Peyer's patch (tissue), 4 donors: ENCODE data around the gene CLPTM1L. TPM values are rescaled to one million over a fixed set of nuclear protein-coding genes. Genes with fewer than 3 reads are reported as not detected.

Experiments
- DNase-seq, 3 donors: peaks; one replicate each; pipeline ENCODE4 v3.0.0-alpha.2; 2017 to 2019
- H3K27ac ChIP-seq, 4 donors: fragments of 200-600 bp; sonication (generic); one replicate each; pipeline ENCODE4 v1.5.1; 2016 to 2019
- H3K27me3 ChIP-seq, 2 donors: fragments of 200-600 bp; sonication (generic); one replicate each; pipeline ENCODE4 v1.5.1; 2019
- H3K36me3 ChIP-seq, 3 donors: fragments of 200-600 bp; sonication (generic); one replicate each; pipeline ENCODE4 v1.5.1; 2016 to 2019
- H3K4me1 ChIP-seq, 4 donors: fragments of 200-600 bp; sonication (generic); one replicate each; pipeline ENCODE4 v1.5.1; 2016 to 2019
- H3K4me3 ChIP-seq, 4 donors: fragments of 200-600 bp; sonication (generic); 1 replicate in 3 of 4; 2 replicates in 1 of 4; pipeline ENCODE4 v1.5.1; 2016 to 2019; ENCODE audit warnings: mild to moderate bottlenecking in 1 of 4
- H3K9me3 ChIP-seq, 4 donors: fragments of 200-600 bp; sonication (generic); one replicate each; pipeline ENCODE4 v1.5.1; 2016 to 2019; ENCODE audit warnings: mild to moderate bottlenecking in 1 of 4
- POLR2A ChIP-seq, 2 donors: fragments of 450-650 bp; IDR thresholded peaks; one replicate each; pipeline ENCODE4 v1.5.1; 2017; ENCODE audit warnings: antibody characterized with exemption in 2 of 2, mild to moderate bottlenecking in 2 of 2, moderate library complexity in 2 of 2
- total RNA-seq, 4 donors: library from RNA; depleted of rRNA; stranded (reverse); fragments of >200 nt; gene quantifications; one replicate each; pipeline ENCODE4 v1.1.0, GENCODE V29; 2016
- TF ChIP-seq, protein P1 (sequence below), 6 experiments: fragments of 450-650 bp in 4 of 6; fragments of 200-600 bp in 2 of 6; sonication (generic) in 1 of 6; IDR thresholded peaks; one replicate each; pipeline ENCODE4 v1.5.1; 2017 to 2019; ENCODE audit warnings: antibody characterized with exemption in 6 of 6, mild to moderate bottlenecking in 3 of 6, moderate library complexity in 1 of 6

The CLPTM1L gene
- total RNA-seq, 4 donors from 2014 or later = 115 to 209 (median 143) TPM

DNA sequence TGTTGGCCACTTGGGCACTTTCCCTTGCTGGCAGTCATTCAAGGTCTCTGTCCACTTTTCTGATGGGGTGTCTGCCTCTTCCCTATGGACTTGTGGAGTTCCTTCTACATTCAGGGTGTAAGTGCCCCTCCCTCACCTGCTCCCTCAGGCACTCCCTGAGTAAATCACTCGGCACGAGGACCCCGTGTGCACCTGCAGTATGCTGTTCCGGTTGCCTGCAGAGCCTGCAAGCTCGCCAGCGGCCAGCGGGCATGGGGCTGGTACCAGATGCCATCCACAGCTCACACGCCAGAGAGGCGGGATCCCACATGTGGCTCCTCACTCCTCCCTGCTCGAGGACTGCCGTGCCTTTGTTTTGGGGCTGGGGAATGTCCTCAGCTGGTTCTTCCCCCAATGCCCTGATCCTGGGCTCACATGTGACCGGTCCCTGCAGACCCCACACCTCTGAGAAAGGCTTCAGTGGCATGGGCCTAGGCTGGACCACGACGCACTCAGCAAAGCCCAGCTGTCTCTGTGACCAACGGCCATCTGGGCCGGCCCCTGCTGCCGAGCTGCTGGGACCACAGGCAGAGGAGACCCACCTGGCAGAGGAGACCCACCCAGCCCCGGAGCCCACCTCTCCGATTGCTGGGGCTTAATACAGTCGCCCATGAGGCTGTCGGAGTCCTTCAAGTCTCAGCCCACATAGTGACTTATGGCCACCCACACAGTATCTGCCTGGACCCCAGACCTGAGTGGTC is 46.1 kb upstream of the CLPTM1L start:
- peaks cover 0 to 10% (median 2%) of the 10 kb centered on the region in 4 donors for H3K4me1 ChIP-seq
- no peaks in the 10 kb centered on the region for H3K27me3 ChIP-seq
- no peak for TF ChIP-seq POLR2A (IDR thresholded peaks at IDR 0.05)
- H3K9me3 ChIP-seq = no peaks in the 10 kb centered on the region
- no peak for DNase-seq
- H3K36me3 ChIP-seq = no peaks in the 10 kb centered on the region
- H3K4me3 ChIP-seq = no peak overlapping the region
- H3K27ac ChIP-seq = no peak overlapping the region

GRCh38 chr5:1390333-1390732 is 45.4 kb upstream of the CLPTM1L start:
- no peaks in the 10 kb centered on the region for H3K9me3 ChIP-seq
- peaks cover under 1 to 10% (median 4%) of the 10 kb centered on the region in 4 donors for H3K4me1 ChIP-seq
- no peaks in the 10 kb centered on the region for H3K36me3 ChIP-seq
- H3K27me3 ChIP-seq = no peaks in the 10 kb centered on the region
- TF ChIP-seq, protein P1, sequence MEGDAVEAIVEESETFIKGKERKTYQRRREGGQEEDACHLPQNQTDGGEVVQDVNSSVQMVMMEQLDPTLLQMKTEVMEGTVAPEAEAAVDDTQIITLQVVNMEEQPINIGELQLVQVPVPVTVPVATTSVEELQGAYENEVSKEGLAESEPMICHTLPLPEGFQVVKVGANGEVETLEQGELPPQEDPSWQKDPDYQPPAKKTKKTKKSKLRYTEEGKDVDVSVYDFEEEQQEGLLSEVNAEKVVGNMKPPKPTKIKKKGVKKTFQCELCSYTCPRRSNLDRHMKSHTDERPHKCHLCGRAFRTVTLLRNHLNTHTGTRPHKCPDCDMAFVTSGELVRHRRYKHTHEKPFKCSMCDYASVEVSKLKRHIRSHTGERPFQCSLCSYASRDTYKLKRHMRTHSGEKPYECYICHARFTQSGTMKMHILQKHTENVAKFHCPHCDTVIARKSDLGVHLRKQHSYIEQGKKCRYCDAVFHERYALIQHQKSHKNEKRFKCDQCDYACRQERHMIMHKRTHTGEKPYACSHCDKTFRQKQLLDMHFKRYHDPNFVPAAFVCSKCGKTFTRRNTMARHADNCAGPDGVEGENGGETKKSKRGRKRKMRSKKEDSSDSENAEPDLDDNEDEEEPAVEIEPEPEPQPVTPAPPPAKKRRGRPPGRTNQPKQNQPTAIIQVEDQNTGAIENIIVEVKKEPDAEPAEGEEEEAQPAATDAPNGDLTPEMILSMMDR (IDR thresholded peaks at IDR 0.05) = no peak
- no peak for TF ChIP-seq POLR2A (IDR thresholded peaks at IDR 0.05)
- no peak overlapping the region for H3K4me3 ChIP-seq
- H3K27ac ChIP-seq = no peak overlapping the region
- no peak for DNase-seq

DNA sequence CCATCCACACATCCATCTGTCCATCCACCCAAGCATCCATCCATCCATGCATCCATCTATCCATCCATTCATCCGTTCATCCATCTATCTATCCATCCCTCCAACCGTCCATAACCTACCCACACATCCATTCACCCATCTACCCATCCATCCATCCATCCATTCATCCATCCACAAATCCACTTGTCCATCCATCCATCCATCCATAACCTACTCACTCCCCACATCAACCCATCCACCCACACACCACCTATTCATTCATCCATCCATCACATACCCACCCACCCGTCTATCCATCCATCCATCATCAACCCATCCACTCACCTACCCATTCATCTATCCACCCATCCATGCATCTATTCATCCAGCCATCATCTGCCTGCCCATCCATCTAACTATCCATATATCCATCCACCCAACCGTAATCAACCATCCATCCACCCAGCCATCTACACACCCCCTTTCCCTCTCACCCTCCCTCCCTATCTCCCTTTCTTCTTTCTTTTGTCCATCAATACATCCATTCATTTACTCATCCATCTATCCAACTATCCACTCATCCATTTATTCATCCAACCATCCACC is 43.6 kb upstream of the CLPTM1L start:
- Histone ChIP-seq H3K4me1 (peaks cover 3 to 10% (median 6%) of the 10 kb centered on the region in 4 donors), H3K27ac (no peak overlapping the region), H3K36me3 (no peaks in the 10 kb centered on the region), H3K4me3 (no peak overlapping the region), H3K9me3 (no peaks in the 10 kb centered on the region), H3K27me3 (no peaks in the 10 kb centered on the region)
- no peak for DNase-seq
- TF ChIP-seq, protein P1 (IDR thresholded peaks at IDR 0.05) = no peak
- TF ChIP-seq POLR2A (IDR thresholded peaks at IDR 0.05) = no peak

DNA sequence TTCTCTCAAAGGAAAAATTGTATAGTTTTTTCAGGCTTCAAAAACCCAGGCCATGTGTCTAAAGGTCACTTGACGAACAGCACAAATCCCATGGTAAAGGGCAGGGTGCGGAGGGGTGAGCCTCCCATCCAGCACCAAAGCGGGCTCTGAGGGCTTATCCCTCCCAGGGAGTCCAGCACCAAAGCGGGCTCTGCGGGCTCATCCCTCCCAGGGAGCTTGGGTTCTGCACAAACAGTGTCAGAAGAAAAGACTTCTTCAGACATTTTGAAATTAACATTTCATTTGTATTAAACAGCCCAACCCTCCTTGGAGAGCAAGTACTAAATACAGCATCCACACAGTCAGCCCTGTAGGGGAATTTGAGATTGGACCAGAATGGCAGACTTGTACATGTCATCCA is 43.0 kb upstream of the CLPTM1L start:
- no peaks in the 10 kb centered on the region for H3K27me3 ChIP-seq
- no peak for TF ChIP-seq POLR2A (IDR thresholded peaks at IDR 0.05)
- TF ChIP-seq, protein P1 (IDR thresholded peaks at IDR 0.05) = no peak
- no peak overlapping the region for H3K4me3 ChIP-seq
- H3K36me3 ChIP-seq = no peaks in the 10 kb centered on the region
- peaks cover 3 to 10% (median 6%) of the 10 kb centered on the region in 4 donors for H3K4me1 ChIP-seq
- no peaks in the 10 kb centered on the region for H3K9me3 ChIP-seq
- no peak for DNase-seq
- no peak overlapping the region for H3K27ac ChIP-seq

- Histone ChIP-seq H3K27ac (peak overlapping the region in 3 of 4 donors; percentile 89 to 96 (median 96)), H3K27me3 (no peaks in the 10 kb centered on the region), H3K4me1 (peaks cover 3 to 10% (median 6%) of the 10 kb centered on the region in 4 donors), H3K36me3 (no peaks in the 10 kb centered on the region), H3K9me3 (no peaks in the 10 kb centered on the region), H3K4me3 (no peak overlapping the region)
- DNase-seq = no peak
- TF ChIP-seq, protein P1 (IDR thresholded peaks at IDR 0.05) = no peak
- TF ChIP-seq POLR2A (IDR thresholded peaks at IDR 0.05) = no peak
Observed at GRCh38 chr5:1387059-1387755, 42.3 kb upstream of the CLPTM1L start.

GRCh38 chr5:1386274-1386717 is 41.4 kb upstream of the CLPTM1L start:
- H3K27me3 ChIP-seq = no peaks in the 10 kb centered on the region

More at GRCh38 chr5:1386274-1386717, 41.4 kb upstream of the CLPTM1L start:
- H3K4me3 ChIP-seq = peak overlapping the region; percentile 52 to 70 (median 68)
- no peaks in the 10 kb centered on the region for H3K36me3 ChIP-seq
- H3K27ac ChIP-seq = peak overlapping the region; percentile 81 to 96 (median 92)
- peak; percentile 66 to 84 (median 69) for DNase-seq
- peaks cover 3 to 10% (median 6%) of the 10 kb centered on the region in 4 donors for H3K4me1 ChIP-seq
- no peak for TF ChIP-seq POLR2A (IDR thresholded peaks at IDR 0.05)
- TF ChIP-seq, protein P1 (IDR thresholded peaks at IDR 0.05) = no peak
- H3K9me3 ChIP-seq = no peaks in the 10 kb centered on the region
